Breast epithelium (tissue), 3 donors: ENCODE results near the gene CCIN.

ENCODE experiments used
- POLR2A ChIP-seq: fragments of 450-650 bp; IDR thresholded peaks from one replicate; pipeline ENCODE4 v1.6.1; 2016; ENCODE audit warnings: antibody characterized with exemption, mild to moderate bottlenecking, moderate library complexity
- TF ChIP-seq, protein P1 (sequence below), 3 donors: fragments of 450-650 bp; IDR thresholded peaks; one replicate each; pipeline ENCODE4 v1.5.1; 2016 to 2017; ENCODE audit warnings: antibody characterized with exemption in 3 of 3, mild to moderate bottlenecking in 3 of 3, moderate library complexity in 3 of 3

- no peak for TF ChIP-seq POLR2A
- TF ChIP-seq, protein P1, sequence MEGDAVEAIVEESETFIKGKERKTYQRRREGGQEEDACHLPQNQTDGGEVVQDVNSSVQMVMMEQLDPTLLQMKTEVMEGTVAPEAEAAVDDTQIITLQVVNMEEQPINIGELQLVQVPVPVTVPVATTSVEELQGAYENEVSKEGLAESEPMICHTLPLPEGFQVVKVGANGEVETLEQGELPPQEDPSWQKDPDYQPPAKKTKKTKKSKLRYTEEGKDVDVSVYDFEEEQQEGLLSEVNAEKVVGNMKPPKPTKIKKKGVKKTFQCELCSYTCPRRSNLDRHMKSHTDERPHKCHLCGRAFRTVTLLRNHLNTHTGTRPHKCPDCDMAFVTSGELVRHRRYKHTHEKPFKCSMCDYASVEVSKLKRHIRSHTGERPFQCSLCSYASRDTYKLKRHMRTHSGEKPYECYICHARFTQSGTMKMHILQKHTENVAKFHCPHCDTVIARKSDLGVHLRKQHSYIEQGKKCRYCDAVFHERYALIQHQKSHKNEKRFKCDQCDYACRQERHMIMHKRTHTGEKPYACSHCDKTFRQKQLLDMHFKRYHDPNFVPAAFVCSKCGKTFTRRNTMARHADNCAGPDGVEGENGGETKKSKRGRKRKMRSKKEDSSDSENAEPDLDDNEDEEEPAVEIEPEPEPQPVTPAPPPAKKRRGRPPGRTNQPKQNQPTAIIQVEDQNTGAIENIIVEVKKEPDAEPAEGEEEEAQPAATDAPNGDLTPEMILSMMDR (IDR thresholded peaks at IDR 0.05): no peak
Measured at GRCh38 chr9:36158917-36159316, 10.3 kb upstream of the CCIN start.
